ENCODE results near the gene NCAPD3.
"Not testable (repeated sequence)": the region's sequence is repeated elsewhere in the genome, so short reads cannot be mapped to it uniquely, and the experiment has no call there.

The NCAPD3 gene

GRCh38 chr11:134196756-134197155, 27.0 kb downstream of the NCAPD3 start:
- Histone ChIP-seq H3K27ac (ENCODE audit: insufficient read depth in 1 of 2, low read depth in 1 of 2, low read length in 2 of 2, poor library complexity in 1 of 2, severe bottlenecking in 2 of 2) (no peak overlapping the region), H3K27me3 (replicated peaks in 2 of 5; ENCODE audit: control insufficient read depth in 4 of 5, insufficient read depth in 5 of 5, low read length in 4 of 5) (no peaks in the 10 kb centered on the region), H3K9me3 (ENCODE audit: control extremely low read depth in 1 of 5, control insufficient read depth in 4 of 5, insufficient read depth in 2 of 5, low read depth in 1 of 5, low read length in 4 of 5) (no peaks in the 10 kb centered on the region), H3K4me1 (ENCODE audit: control extremely low read depth in 1 of 4, control insufficient read depth in 4 of 4, insufficient read depth in 4 of 4, low read length in 3 of 4) (no peaks in the 10 kb centered on the region), H3K36me3 (ENCODE audit: control insufficient read depth in 4 of 4, insufficient read depth in 4 of 4, low read length in 3 of 4) (peaks cover 20 to 73% (median 42%) of the 10 kb centered on the region in 4 experiments), H3K4me3 (ENCODE audit: control insufficient read depth in 1 of 7, extremely low read depth in 1 of 7, insufficient read depth in 4 of 7, low read depth in 2 of 7, low read length in 6 of 7) (no peak overlapping the region)
- ChIA-PET POLR2A (interaction anchor here (0.7 kb wide), 1 partner anchor 60 kb away, joined by 5 read pairs; no protein-coding TSS in a partner anchor), CTCF (no interaction called here)
- no peak for DNase-seq
- WGBS (ENCODE audit: insufficient coverage), result 100% methylated on average over 3 of the region's 4 CpGs

GRCh38 chr11:134188092-134188491, 35.7 kb downstream of the NCAPD3 start:
- H3K36me3 ChIP-seq (ENCODE audit: control insufficient read depth in 4 of 4, insufficient read depth in 4 of 4, low read length in 3 of 4), result peaks cover 23 to 79% (median 57%) of the 10 kb centered on the region in 4 experiments
- H3K9me3 ChIP-seq (ENCODE audit: control extremely low read depth in 1 of 5, control insufficient read depth in 4 of 5, insufficient read depth in 2 of 5, low read depth in 1 of 5, low read length in 4 of 5); H3K4me3 ChIP-seq (ENCODE audit: control insufficient read depth in 1 of 7, extremely low read depth in 1 of 7, insufficient read depth in 4 of 7, low read depth in 2 of 7, low read length in 6 of 7); POLR2A ChIA-PET; H3K27me3 ChIP-seq (replicated peaks in 2 of 5; ENCODE audit: control insufficient read depth in 4 of 5, insufficient read depth in 5 of 5, low read length in 4 of 5); H3K27ac ChIP-seq (ENCODE audit: insufficient read depth in 1 of 2, low read depth in 1 of 2, low read length in 2 of 2, poor library complexity in 1 of 2, severe bottlenecking in 2 of 2); H3K4me1 ChIP-seq (ENCODE audit: control extremely low read depth in 1 of 4, control insufficient read depth in 4 of 4, insufficient read depth in 4 of 4, low read length in 3 of 4); CTCF ChIA-PET: not testable (repeated sequence)
- WGBS (ENCODE audit: insufficient coverage), result 97% methylated on average over 7 of the region's 8 CpGs
- DNase-seq, result peak in 1 of 3 donors; percentile 4

GRCh38 chr11:134181707-134182106, 42.1 kb downstream of the NCAPD3 start:
- WGBS (ENCODE audit: insufficient coverage), result 100% methylated on average over 1 of the region's 4 CpGs
- Histone ChIP-seq H3K27me3 (replicated peaks in 2 of 5; ENCODE audit: control insufficient read depth in 4 of 5, insufficient read depth in 5 of 5, low read length in 4 of 5) (no peaks in the 10 kb centered on the region), H3K4me1 (ENCODE audit: control extremely low read depth in 1 of 4, control insufficient read depth in 4 of 4, insufficient read depth in 4 of 4, low read length in 3 of 4) (no peaks in the 10 kb centered on the region), H3K9me3 (ENCODE audit: control extremely low read depth in 1 of 5, control insufficient read depth in 4 of 5, insufficient read depth in 2 of 5, low read depth in 1 of 5, low read length in 4 of 5) (no peaks in the 10 kb centered on the region), H3K36me3 (ENCODE audit: control insufficient read depth in 4 of 4, insufficient read depth in 4 of 4, low read length in 3 of 4) (peaks cover 23 to 81% (median 50%) of the 10 kb centered on the region in 4 experiments), H3K27ac (ENCODE audit: insufficient read depth in 1 of 2, low read depth in 1 of 2, low read length in 2 of 2, poor library complexity in 1 of 2, severe bottlenecking in 2 of 2) (no peak overlapping the region), H3K4me3 (ENCODE audit: control insufficient read depth in 1 of 7, extremely low read depth in 1 of 7, insufficient read depth in 4 of 7, low read depth in 2 of 7, low read length in 6 of 7) (no peak overlapping the region)
- ChIA-PET CTCF (interaction anchor here (0.6 kb wide), 1 partner anchor 132 kb away, joined by 3 read pairs; no protein-coding TSS in a partner anchor), POLR2A (no interaction called here)
- no peak for DNase-seq

GRCh38 chr11:134178032-134178674, 45.6 kb downstream of the NCAPD3 start:
- H3K4me3 ChIP-seq (ENCODE audit: control insufficient read depth in 1 of 7, extremely low read depth in 1 of 7, insufficient read depth in 4 of 7, low read depth in 2 of 7, low read length in 6 of 7), result no peak overlapping the region
- WGBS (ENCODE audit: insufficient coverage), result 93% methylated on average over 3 of the region's 5 CpGs
- CTCF ChIA-PET, result no interaction called here
- no peaks in the 10 kb centered on the region for H3K4me1 ChIP-seq (ENCODE audit: control extremely low read depth in 1 of 4, control insufficient read depth in 4 of 4, insufficient read depth in 4 of 4, low read length in 3 of 4)
- no peaks in the 10 kb centered on the region for H3K27me3 ChIP-seq (replicated peaks in 2 of 5; ENCODE audit: control insufficient read depth in 4 of 5, insufficient read depth in 5 of 5, low read length in 4 of 5)
- DNase-seq, result no peak
- H3K9me3 ChIP-seq (ENCODE audit: control extremely low read depth in 1 of 5, control insufficient read depth in 4 of 5, insufficient read depth in 2 of 5, low read depth in 1 of 5, low read length in 4 of 5), result no peaks in the 10 kb centered on the region
- no peak overlapping the region for H3K27ac ChIP-seq (ENCODE audit: insufficient read depth in 1 of 2, low read depth in 1 of 2, low read length in 2 of 2, poor library complexity in 1 of 2, severe bottlenecking in 2 of 2)
- POLR2A ChIA-PET, result no interaction called here
- H3K36me3 ChIP-seq (ENCODE audit: control insufficient read depth in 4 of 4, insufficient read depth in 4 of 4, low read length in 3 of 4), result peaks cover 18 to 86% (median 51%) of the 10 kb centered on the region in 4 experiments

- peaks cover 20 to 87% (median 48%) of the 10 kb centered on the region in 4 experiments for H3K36me3 ChIP-seq (ENCODE audit: control insufficient read depth in 4 of 4, insufficient read depth in 4 of 4, low read length in 3 of 4)
- no peak overlapping the region for H3K4me3 ChIP-seq (ENCODE audit: control insufficient read depth in 1 of 7, extremely low read depth in 1 of 7, insufficient read depth in 4 of 7, low read depth in 2 of 7, low read length in 6 of 7)
- no peak overlapping the region for H3K27ac ChIP-seq (ENCODE audit: insufficient read depth in 1 of 2, low read depth in 1 of 2, low read length in 2 of 2, poor library complexity in 1 of 2, severe bottlenecking in 2 of 2)
- H3K9me3 ChIP-seq (ENCODE audit: control extremely low read depth in 1 of 5, control insufficient read depth in 4 of 5, insufficient read depth in 2 of 5, low read depth in 1 of 5, low read length in 4 of 5), result no peaks in the 10 kb centered on the region
- no peaks in the 10 kb centered on the region for H3K27me3 ChIP-seq (replicated peaks in 2 of 5; ENCODE audit: control insufficient read depth in 4 of 5, insufficient read depth in 5 of 5, low read length in 4 of 5)
- H3K4me1 ChIP-seq (ENCODE audit: control extremely low read depth in 1 of 4, control insufficient read depth in 4 of 4, insufficient read depth in 4 of 4, low read length in 3 of 4), result no peaks in the 10 kb centered on the region
- 95% methylated on average over 12 of the region's 13 CpGs for WGBS (ENCODE audit: insufficient coverage)
- CTCF ChIA-PET, result no interaction called here
- POLR2A ChIA-PET, result no interaction called here
- no peak for DNase-seq
Observed at GRCh38 chr11:134176284-134176683, 47.5 kb downstream of the NCAPD3 start.

GRCh38 chr11:134173296-134173695, 50.5 kb downstream of the NCAPD3 start:
- no peaks in the 10 kb centered on the region for H3K27me3 ChIP-seq (replicated peaks in 2 of 5; ENCODE audit: control insufficient read depth in 4 of 5, insufficient read depth in 5 of 5, low read length in 4 of 5)
- DNase-seq, result no peak
- POLR2A ChIA-PET, result no interaction called here
- H3K36me3 ChIP-seq (ENCODE audit: control insufficient read depth in 4 of 4, insufficient read depth in 4 of 4, low read length in 3 of 4), result peaks cover 20 to 89% (median 56%) of the 10 kb centered on the region in 4 experiments
- no peak overlapping the region for H3K27ac ChIP-seq (ENCODE audit: insufficient read depth in 1 of 2, low read depth in 1 of 2, low read length in 2 of 2, poor library complexity in 1 of 2, severe bottlenecking in 2 of 2)
- CTCF ChIA-PET, result interaction anchor here (0.6 kb wide), 1 partner anchor 12 kb away, joined by 3 read pairs; no protein-coding TSS in a partner anchor
- no peak overlapping the region for H3K4me3 ChIP-seq (ENCODE audit: control insufficient read depth in 1 of 7, extremely low read depth in 1 of 7, insufficient read depth in 4 of 7, low read depth in 2 of 7, low read length in 6 of 7)
- WGBS (ENCODE audit: insufficient coverage), result 100% methylated on average over 4 of the region's 5 CpGs
- H3K4me1 ChIP-seq (ENCODE audit: control extremely low read depth in 1 of 4, control insufficient read depth in 4 of 4, insufficient read depth in 4 of 4, low read length in 3 of 4), result no peaks in the 10 kb centered on the region
- no peaks in the 10 kb centered on the region for H3K9me3 ChIP-seq (ENCODE audit: control extremely low read depth in 1 of 5, control insufficient read depth in 4 of 5, insufficient read depth in 2 of 5, low read depth in 1 of 5, low read length in 4 of 5)

- ChIA-PET POLR2A (no interaction called here), CTCF (no interaction called here)
- Histone ChIP-seq H3K27ac (ENCODE audit: insufficient read depth in 1 of 2, low read depth in 1 of 2, low read length in 2 of 2, poor library complexity in 1 of 2, severe bottlenecking in 2 of 2) (no peak overlapping the region), H3K27me3 (replicated peaks in 2 of 5; ENCODE audit: control insufficient read depth in 4 of 5, insufficient read depth in 5 of 5, low read length in 4 of 5) (no peaks in the 10 kb centered on the region), H3K4me3 (ENCODE audit: control insufficient read depth in 1 of 7, extremely low read depth in 1 of 7, insufficient read depth in 4 of 7, low read depth in 2 of 7, low read length in 6 of 7) (no peak overlapping the region), H3K36me3 (ENCODE audit: control insufficient read depth in 4 of 4, insufficient read depth in 4 of 4, low read length in 3 of 4) (peaks cover 22 to 82% (median 56%) of the 10 kb centered on the region in 4 experiments), H3K9me3 (ENCODE audit: control extremely low read depth in 1 of 5, control insufficient read depth in 4 of 5, insufficient read depth in 2 of 5, low read depth in 1 of 5, low read length in 4 of 5) (no peaks in the 10 kb centered on the region), H3K4me1 (ENCODE audit: control extremely low read depth in 1 of 4, control insufficient read depth in 4 of 4, insufficient read depth in 4 of 4, low read length in 3 of 4) (no peaks in the 10 kb centered on the region)
- no peak for DNase-seq
- 98% methylated on average over 8 of the region's 10 CpGs for WGBS (ENCODE audit: insufficient coverage)
Observed at GRCh38 chr11:134171951-134172350, 51.8 kb downstream of the NCAPD3 start.

Measured in common myeloid progenitor, CD34-positive (primary cell).